Measurements from ENCODE around the gene SMTN.

SMTN gene

GRCh38 chr22:31135706-31136105, 54.6 kb downstream of the SMTN start:
- no peak overlapping the region for H3K4me3 ChIP-seq (ENCODE audit: low read depth, low read length)
- DNase-seq (ENCODE audit: low read depth) = no peak
- no peak for TF ChIP-seq CTCF (IDR thresholded peaks at IDR 0.05; ENCODE audit: control insufficient read depth, extremely low read depth, insufficient read depth)

- no peak for DNase-seq (ENCODE audit: low read depth)
- TF ChIP-seq CTCF (IDR thresholded peaks at IDR 0.05; ENCODE audit: control insufficient read depth, extremely low read depth, insufficient read depth) = no peak
- H3K4me3 ChIP-seq (ENCODE audit: low read depth, low read length) = no peak overlapping the region
Measured at GRCh38 chr22:31136155-31136554, 55.0 kb downstream of the SMTN start.

- no peak overlapping the region for H3K4me3 ChIP-seq (ENCODE audit: low read depth, low read length)
- TF ChIP-seq CTCF (IDR thresholded peaks at IDR 0.05; ENCODE audit: control insufficient read depth, extremely low read depth, insufficient read depth) = no peak
- no peak for DNase-seq (ENCODE audit: low read depth)
Measured at GRCh38 chr22:31136711-31137110, 55.6 kb downstream of the SMTN start.

GRCh38 chr22:31137721-31138120, 56.6 kb downstream of the SMTN start:
- DNase-seq (ENCODE audit: low read depth) = no peak
- TF ChIP-seq CTCF (IDR thresholded peaks at IDR 0.05; ENCODE audit: control insufficient read depth, extremely low read depth, insufficient read depth) = no peak
- H3K4me3 ChIP-seq (ENCODE audit: low read depth, low read length) = no peak overlapping the region

GRCh38 chr22:31138126-31138525, 57.0 kb downstream of the SMTN start:
- no peak for DNase-seq (ENCODE audit: low read depth)
- no peak overlapping the region for H3K4me3 ChIP-seq (ENCODE audit: low read depth, low read length)
- TF ChIP-seq CTCF (IDR thresholded peaks at IDR 0.05; ENCODE audit: control insufficient read depth, extremely low read depth, insufficient read depth) = no peak

GRCh38 chr22:31139066-31139465, 57.9 kb downstream of the SMTN start:
- DNase-seq (ENCODE audit: low read depth) = no peak
- no peak for TF ChIP-seq CTCF (IDR thresholded peaks at IDR 0.05; ENCODE audit: control insufficient read depth, extremely low read depth, insufficient read depth)
- H3K4me3 ChIP-seq (ENCODE audit: low read depth, low read length) = no peak overlapping the region

- TF ChIP-seq CTCF (IDR thresholded peaks at IDR 0.05; ENCODE audit: control insufficient read depth, extremely low read depth, insufficient read depth) = no peak
- H3K4me3 ChIP-seq (ENCODE audit: low read depth, low read length) = no peak within 1 kb of the TSS
- no peak for DNase-seq (ENCODE audit: low read depth)
Measured at GRCh38 chr22:31139866-31140716, 59.0 kb downstream of the SMTN start, which contains the start of gene PLA2G3. PLA2G3 (minus strand) TSS chr22:31140508; CDS start chr22:31140354, 154 bp downstream.
